ENCODE measurements around the gene ZSCAN18. TPM values are rescaled to one million over a fixed set of nuclear protein-coding genes. Genes with fewer than 3 reads are reported as not detected.

The ZSCAN18 gene
- total RNA-seq, 3 donors from 2014 or later: 29.1 to 94.4 (median 66.2) TPM

DNA sequence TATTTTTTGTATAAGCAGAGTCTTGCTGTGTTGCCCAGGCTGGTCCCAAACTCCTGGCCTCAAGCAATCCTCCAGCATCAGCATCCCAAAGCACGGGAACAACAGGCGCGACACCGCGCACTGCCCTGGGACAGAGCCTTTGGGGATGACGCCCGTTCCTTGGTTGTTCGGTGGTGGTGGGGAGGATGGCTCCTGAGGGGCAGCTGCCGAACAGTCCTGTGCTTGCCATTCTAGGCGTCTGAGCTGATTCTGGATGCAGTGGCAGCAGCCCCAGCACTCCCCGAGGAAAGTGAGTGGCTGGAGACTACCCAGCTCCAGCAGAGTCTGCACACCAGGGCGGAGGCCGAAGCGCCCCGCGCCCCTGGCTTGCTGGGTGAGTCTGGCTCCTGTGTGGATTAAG lies 45.8 kb downstream of the ZSCAN18 start:
- H3K27me3 ChIP-seq: no peaks in the 10 kb centered on the region
- no peak overlapping the region for H3K4me3 ChIP-seq
- H3K4me1 ChIP-seq: no peaks in the 10 kb centered on the region
- H3K27ac ChIP-seq: no peak overlapping the region
- intact Hi-C loops (cut with DNase I; ENCODE audit: low total_unique reads): no loop called here
- H3K36me3 ChIP-seq: no peaks in the 10 kb centered on the region
- TF ChIP-seq, protein P1, sequence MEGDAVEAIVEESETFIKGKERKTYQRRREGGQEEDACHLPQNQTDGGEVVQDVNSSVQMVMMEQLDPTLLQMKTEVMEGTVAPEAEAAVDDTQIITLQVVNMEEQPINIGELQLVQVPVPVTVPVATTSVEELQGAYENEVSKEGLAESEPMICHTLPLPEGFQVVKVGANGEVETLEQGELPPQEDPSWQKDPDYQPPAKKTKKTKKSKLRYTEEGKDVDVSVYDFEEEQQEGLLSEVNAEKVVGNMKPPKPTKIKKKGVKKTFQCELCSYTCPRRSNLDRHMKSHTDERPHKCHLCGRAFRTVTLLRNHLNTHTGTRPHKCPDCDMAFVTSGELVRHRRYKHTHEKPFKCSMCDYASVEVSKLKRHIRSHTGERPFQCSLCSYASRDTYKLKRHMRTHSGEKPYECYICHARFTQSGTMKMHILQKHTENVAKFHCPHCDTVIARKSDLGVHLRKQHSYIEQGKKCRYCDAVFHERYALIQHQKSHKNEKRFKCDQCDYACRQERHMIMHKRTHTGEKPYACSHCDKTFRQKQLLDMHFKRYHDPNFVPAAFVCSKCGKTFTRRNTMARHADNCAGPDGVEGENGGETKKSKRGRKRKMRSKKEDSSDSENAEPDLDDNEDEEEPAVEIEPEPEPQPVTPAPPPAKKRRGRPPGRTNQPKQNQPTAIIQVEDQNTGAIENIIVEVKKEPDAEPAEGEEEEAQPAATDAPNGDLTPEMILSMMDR (IDR thresholded peaks at IDR 0.05): no peak
- peaks cover 34 to 59% of the 10 kb centered on the region in 2 donors for H3K9me3 ChIP-seq
- DNase-seq (ENCODE audit: low spot score in 2 of 2): no peak

DNA sequence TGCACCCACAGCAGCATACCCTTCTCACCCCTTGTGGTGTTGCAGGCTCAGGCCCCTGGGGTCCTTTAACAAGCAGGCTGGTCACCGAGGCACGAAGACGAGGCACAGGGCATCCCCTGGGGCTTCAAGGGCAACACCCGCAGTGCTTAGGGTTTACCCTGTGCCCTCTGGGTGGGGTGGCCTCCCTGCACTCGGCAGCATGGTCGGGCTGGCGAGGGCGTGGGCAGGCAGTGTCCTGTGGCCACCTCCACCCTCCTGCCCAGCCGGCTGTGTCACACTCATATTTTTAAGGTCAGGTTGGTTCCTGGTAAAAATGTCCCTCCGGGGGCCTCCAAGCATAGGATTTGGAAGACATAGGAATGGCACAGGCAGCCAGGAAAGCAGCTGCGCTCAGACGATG lies 50.4 kb downstream of the ZSCAN18 start:
- Histone ChIP-seq H3K27me3 (no peaks in the 10 kb centered on the region), H3K36me3 (no peaks in the 10 kb centered on the region), H3K27ac (no peak overlapping the region), H3K4me3 (no peak overlapping the region), H3K9me3 (peaks cover 75 to 86% of the 10 kb centered on the region in 2 donors), H3K4me1 (no peaks in the 10 kb centered on the region)
- intact Hi-C loops (cut with DNase I; ENCODE audit: low total_unique reads): no loop called here
- TF ChIP-seq POLR2A (IDR thresholded peaks at IDR 0.05): no peak
- TF ChIP-seq, protein P1 (IDR thresholded peaks at IDR 0.05): no peak
- no peak for TF ChIP-seq POLR2AphosphoS5 (IDR thresholded peaks at IDR 0.05)
- DNase-seq (ENCODE audit: low spot score in 2 of 2): no peak

DNA sequence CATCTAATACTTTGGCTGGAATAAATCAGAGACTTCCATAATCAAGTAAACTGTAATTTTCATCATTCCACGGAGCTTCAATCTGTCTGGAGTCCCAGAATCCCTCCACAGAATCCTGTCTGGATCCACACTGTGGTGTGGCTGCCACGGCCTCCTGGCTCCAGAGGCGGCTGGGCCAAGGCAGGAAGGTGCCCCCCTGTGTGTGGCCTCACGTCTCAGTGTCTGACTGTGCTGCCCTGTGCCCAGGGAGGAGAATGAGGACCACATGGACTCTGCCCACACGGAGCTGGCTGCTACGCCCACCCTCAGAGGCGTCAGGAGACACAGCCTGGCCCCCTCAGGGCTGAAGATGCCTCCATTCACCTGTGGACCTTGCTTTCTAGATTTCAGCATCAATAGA lies 51.2 kb downstream of the ZSCAN18 start:
- Histone ChIP-seq H3K9me3 (peaks cover 80 to 85% of the 10 kb centered on the region in 2 donors), H3K4me1 (no peaks in the 10 kb centered on the region), H3K27ac (no peak overlapping the region), H3K36me3 (no peaks in the 10 kb centered on the region), H3K4me3 (no peak overlapping the region), H3K27me3 (no peaks in the 10 kb centered on the region)
- intact Hi-C loops (cut with DNase I; ENCODE audit: low total_unique reads): no loop called here
- DNase-seq (ENCODE audit: low spot score in 2 of 2): no peak
- TF ChIP-seq, protein P1 (IDR thresholded peaks at IDR 0.05): no peak
- no peak for TF ChIP-seq POLR2A (IDR thresholded peaks at IDR 0.05)
- TF ChIP-seq POLR2AphosphoS5 (IDR thresholded peaks at IDR 0.05): no peak

DNA sequence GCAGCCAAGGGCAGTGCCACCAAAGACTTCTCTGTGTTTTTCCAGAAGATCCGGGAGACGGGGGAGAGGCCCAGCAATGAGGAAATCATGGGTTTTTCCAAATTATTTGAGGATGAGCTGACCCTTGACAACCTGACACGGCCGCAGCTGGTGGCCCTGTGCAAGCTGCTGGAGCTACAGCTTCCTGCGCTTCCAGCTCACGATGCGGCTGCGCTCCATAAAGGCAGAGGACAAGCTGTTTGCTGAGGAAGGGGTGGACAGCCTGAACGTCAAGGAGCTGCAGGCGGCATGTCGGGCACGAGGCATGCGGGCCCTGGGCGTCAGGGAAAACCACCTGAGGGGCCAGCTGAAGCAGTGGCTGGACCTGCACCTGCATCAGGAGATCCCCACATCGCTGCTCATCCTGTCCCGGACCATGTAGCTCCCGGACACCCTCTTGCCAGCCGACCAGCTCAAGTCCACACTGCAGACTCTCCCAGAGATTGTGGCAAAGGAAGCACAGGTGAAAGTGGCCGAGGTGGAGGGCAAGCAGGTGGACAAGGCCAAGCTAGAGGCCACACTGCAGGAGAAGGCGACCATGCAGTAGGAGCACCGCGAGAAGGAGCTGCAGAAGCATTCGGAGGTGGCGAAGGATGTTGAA lies 52.5 kb downstream of the ZSCAN18 start:
- intact Hi-C loops (cut with DNase I; ENCODE audit: low total_unique reads): no loop called here
- no peaks in the 10 kb centered on the region for H3K4me1 ChIP-seq
- no peak overlapping the region for H3K4me3 ChIP-seq
- no peak for DNase-seq (ENCODE audit: low spot score in 2 of 2)
- no peaks in the 10 kb centered on the region for H3K27me3 ChIP-seq
- TF ChIP-seq POLR2AphosphoS5 (IDR thresholded peaks at IDR 0.05) (no peak), POLR2A (IDR thresholded peaks at IDR 0.05) (no peak)
- TF ChIP-seq, protein P1 (IDR thresholded peaks at IDR 0.05): no peak
- peaks cover 90 to 91% of the 10 kb centered on the region in 2 donors for H3K9me3 ChIP-seq
- no peak overlapping the region for H3K27ac ChIP-seq
- H3K36me3 ChIP-seq: no peaks in the 10 kb centered on the region

DNA sequence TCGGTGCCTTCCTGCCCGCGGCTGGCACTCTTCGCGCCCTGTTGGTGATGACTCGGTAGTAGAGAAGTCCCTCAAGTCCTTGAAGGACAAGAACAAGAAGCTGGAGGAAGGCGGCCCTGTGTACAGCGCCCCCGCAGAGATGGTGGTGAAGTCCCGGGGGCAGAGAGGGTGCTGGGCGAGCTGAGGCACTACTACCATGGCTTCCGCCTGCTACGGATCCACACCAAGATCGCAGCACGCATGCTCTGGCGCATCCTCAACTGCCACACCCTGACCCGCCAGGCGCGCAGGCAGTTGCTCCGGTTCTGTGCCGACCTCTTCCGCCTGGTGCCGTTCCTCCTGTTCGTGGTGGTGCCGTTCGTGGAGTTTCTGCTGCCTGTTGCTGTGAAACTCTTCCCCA lies 53.1 kb downstream of the ZSCAN18 start:
- Histone ChIP-seq H3K27ac (no peak overlapping the region), H3K9me3 (peaks cover 90 to 96% of the 10 kb centered on the region in 2 donors), H3K4me3 (no peak overlapping the region), H3K4me1 (no peaks in the 10 kb centered on the region), H3K36me3 (no peaks in the 10 kb centered on the region), H3K27me3 (no peaks in the 10 kb centered on the region)
- no peak for DNase-seq (ENCODE audit: low spot score in 2 of 2)
- intact Hi-C loops (cut with DNase I; ENCODE audit: low total_unique reads): no loop called here
- TF ChIP-seq POLR2A (IDR thresholded peaks at IDR 0.05): no peak
- TF ChIP-seq, protein P1 (IDR thresholded peaks at IDR 0.05): no peak
- TF ChIP-seq POLR2AphosphoS5 (IDR thresholded peaks at IDR 0.05): no peak
